Stimulated activated CD4-positive, alpha-beta T cell treated with anti-CD3 and anti-CD28 coated beads, TNF-alpha, amount 100 ng/mL, for 4 hours (primary cell): ENCODE measurements around the gene POU2AF3.
"Not testable (repeated sequence)": the region's sequence is repeated elsewhere in the genome, so short reads cannot be mapped to it uniquely, and the experiment has no call there.

ENCODE experiments used
- DNase-seq, 3 experiments: peaks; one replicate each; pipeline ENCODE4 v3.0.0-alpha.2; 2020; ENCODE audit warnings: low read depth in 3 of 3

POU2AF3 gene, protein sequence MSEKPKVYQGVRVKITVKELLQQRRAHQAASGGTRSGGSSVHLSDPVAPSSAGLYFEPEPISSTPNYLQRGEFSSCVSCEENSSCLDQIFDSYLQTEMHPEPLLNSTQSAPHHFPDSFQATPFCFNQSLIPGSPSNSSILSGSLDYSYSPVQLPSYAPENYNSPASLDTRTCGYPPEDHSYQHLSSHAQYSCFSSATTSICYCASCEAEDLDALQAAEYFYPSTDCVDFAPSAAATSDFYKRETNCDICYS

DNA sequence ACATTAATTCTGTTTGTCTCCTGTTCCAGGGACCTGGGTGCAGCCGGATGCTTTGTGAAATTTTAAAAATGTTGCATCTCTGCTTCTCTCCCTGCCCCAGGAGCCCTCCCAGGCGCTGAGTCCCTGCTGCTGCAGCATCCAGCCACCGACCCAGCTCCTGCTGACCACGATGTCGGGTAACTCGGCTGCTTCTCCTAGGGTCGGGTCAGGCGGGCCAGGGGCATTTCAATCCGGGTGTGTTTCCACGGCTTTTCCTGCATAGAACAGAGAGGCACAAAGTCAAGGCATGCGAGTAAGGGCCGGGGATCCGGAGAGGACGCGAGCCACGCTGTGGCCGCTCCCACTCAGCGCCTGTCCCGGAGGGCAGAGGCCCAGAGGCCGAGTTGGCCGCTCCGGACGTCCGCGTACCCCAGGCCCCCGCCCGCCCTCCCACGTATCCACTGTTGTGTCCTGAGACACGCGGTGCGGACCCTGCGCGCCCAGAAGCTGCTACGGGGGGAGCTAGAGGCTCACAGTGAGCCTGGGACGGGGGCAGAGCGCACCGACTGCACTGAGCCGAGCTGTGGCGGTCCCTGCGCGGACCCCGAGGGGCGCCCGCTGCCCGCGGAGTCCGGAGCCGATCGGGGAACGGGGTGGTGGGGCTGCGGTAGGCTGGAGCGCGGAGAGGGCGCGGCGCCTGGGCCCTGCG is at the start of gene POU2AF3:
POU2AF3 (plus strand) TSS at position 134 of the 688 bp plus-strand sequence; CDS start at position 170, 36 bp downstream.
- DNase-seq, result no peak

DNA sequence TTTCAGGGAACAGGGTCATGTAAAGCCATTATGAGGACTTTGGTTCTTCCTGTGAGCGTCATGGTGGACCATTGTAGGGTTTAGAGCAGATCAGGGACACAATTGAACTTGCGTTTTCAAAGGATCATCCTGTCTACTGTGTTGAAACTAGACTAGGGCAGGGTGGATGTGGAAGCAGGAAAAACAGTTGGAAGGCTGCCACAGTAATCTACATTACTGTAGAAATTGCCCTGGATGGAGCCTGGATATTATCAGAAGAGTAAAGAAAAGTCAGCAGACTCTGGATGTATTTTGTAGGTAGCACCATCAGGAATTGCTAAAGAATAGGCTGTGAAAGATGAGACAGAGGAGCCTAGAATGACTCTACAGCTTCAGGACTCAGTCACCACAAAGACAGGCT is 47.4 kb upstream of the POU2AF3 start:
- no peak for DNase-seq

DNA sequence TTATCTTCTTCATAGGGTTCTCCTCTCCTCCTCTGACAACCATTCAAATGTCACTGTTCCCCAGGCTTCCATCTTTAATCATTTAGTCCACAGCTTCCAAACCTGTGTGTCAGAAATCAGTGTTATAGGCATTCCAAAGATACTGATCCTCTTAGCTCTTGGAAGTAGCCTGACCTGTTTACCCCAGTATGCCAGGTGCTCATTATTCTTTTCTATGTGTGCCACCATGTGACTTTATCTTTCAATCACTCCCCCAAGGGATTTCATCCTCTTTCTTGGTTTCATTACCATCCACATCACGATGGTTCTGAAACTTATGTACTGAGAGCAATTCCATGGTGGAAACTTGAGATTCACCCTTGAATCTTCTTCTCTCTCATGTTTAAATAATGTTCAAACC is 45.2 kb upstream of the POU2AF3 start:
- no peak for DNase-seq

DNA sequence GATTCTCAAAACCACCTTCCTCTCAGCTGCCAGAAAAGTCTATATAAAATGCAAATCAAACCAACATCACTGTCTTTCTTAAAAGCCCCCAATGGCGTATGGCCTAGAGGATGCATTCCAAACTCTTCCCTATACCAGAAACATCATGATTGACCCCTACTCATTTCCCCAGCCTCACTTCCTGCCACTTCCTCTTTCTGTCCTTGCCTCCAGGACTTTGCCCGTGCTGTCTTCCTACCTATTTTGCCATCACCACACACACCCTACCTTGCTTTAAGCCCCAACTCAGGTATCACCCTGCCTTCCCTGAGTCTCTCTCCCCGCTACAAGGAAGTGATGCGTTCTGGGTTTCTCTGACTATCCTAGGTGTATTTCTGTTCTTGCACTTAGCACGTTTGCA is 44.7 kb upstream of the POU2AF3 start:
- DNase-seq, result no peak

DNA sequence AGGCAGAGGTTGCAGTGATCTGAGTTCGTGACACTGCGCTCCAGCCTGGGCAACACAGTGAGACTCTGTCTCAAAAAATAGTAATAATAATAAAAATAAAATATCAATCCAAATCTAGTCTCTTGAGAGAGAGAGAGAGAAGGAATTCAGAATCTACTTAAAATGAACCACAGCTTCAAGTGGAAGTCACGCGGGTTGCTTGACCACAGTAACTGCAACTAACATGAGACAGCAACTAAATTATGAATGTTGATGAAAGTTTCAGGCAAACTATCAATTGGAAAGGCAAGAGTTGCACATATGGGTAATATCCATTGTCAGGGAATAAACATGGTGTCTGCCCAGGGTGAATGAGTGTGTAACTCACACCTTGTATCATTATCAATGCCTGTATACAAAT is 40.3 kb upstream of the POU2AF3 start:
- no peak for DNase-seq

DNA sequence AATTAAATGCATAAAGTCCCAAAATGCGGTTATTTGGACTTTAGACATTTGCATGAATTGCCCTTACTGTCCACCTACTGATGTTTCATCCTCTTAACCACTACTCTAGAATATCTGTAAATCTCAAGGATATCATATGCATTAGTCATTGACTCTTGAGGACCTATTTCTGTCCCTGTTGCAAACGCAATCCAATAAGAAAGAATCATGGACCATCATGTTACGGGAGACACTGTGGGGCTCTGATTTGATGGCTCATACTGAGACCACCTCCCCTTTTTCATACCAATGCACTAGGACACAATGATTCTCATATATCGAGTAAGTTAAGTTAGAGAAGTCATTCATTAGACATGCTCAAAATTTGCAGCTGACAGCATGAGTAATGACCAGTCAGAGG is 38.5 kb upstream of the POU2AF3 start:
- no peak for DNase-seq

DNA sequence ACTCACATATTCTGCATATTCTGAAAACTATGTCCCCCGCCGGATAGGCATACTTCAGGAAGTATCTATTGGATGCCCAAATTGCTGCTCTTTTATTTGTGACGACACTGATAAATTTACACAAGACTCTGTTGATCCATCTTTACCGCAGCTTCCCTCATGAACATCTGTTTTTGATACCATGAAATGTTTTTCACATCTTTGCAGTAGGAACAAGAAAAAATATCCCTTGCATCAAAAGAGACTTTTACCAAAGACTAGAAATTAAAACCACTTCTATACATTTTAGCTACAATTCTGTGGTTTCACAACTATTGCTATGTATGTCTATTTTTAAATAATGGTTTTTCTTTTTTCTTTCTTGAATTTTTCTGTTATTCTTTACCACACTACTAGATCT is 37.5 kb upstream of the POU2AF3 start:
- DNase-seq, result no peak

DNA sequence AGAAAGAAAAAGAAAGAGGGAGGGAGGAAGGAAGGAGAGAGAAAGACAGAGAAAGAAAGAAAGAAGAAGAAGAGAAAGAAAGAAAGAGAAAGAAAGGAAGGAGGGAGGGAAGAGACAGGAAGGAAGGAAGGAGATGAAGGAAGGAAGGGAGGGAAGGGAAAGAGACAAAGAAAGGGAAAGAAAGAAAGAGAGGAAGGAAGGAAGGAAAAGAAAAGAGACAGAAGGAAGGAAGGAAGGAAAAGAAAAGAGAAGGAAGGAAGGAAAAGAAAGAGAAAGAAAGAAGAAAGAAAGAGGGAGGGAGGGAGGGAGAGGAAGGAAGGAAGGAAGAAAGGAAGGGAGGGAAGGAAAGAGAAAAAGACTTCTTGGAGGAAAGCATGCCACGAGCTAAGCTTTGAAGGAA is 33.7 kb upstream of the POU2AF3 start:
- no peak for DNase-seq

DNA sequence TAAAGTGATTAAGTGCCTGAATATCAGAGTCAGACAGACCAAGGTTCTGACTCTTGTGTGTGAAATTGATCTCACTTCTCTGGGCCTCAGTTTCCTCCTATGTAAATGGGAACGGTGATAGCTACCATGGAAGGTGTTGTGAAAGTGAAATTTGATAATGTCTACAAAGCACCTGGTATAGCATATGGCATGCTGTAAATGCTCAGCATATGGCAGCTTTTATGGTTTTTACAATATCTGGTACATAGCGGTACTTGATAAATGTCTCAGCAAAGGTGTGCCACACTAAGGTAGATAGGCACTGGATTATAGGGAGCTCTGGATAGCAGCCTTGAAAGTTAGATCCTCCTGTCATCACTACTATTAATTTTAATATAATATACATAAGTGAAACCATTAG is 32.9 kb upstream of the POU2AF3 start:
- no peak for DNase-seq

DNA sequence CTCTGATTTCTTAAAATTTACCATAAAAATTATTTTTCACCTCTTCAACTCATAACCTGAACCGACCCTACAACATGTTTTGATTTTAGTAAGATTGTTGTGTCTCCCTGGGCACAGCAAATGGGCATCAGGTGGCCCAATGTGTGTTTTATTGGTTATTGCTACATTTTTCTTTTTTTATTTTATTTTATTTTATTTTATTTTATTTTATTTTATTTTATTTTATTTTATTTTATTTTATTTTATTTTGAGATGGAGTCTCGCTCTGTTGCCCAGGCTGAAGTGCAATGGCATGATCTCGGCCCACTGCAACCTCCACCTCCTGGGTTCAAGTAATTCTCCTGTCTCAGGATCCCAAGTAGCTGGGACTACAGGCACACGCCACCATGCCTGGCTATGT is 30.0 kb upstream of the POU2AF3 start:
- not testable (repeated sequence) for DNase-seq

DNA sequence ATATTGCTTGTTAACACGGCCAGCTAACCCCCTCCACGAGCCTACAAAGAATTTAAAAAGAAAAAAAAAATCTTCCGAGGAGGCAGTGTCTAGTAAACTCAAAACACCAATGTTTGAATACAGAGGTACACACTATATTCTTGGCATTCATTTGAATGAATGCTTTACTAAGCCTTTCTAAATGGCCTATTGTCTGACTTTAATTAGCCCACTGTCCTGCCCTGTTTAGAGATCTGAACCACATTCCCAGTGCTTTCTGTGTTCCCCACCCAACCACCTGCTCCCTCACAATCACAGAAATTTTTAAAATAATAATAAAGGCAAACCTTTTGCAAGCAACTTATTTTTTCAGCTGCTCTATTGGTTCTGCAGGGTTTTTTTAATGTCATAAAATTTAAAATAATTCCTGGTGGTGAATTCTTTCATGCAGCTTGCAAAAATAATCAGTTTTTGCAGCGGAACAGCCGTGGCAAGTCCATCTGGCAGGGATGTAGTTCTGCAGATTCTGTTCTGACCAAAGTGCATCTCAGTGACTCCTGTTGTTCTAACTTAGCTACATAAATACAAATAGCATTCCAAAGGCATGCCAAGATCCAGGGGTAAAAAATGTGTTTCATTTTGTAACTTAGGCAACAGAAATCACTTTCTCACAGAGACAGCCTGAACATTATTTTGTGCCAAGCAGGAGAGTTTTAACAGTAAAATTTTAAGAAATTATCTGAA is 29.0 kb upstream of the POU2AF3 start:
- DNase-seq, result no peak

DNA sequence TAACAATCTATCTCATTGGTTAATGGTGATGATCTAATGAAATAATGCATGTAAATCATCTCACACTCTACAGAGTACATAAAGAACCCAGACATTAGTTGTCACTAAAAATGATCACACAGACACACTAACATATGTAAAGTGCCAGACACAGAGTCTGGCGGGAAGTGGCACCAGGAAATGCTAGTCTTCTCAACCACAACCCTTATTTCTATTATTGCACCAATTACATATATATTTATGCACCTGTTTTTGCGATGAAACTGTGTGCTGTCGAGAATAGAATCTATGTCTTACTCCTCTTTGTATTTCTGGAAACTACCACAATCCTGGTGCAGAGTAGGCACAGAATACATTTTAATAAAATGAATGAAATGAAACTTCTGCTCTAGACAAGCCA is 25.9 kb upstream of the POU2AF3 start:
- DNase-seq, result no peak

DNA sequence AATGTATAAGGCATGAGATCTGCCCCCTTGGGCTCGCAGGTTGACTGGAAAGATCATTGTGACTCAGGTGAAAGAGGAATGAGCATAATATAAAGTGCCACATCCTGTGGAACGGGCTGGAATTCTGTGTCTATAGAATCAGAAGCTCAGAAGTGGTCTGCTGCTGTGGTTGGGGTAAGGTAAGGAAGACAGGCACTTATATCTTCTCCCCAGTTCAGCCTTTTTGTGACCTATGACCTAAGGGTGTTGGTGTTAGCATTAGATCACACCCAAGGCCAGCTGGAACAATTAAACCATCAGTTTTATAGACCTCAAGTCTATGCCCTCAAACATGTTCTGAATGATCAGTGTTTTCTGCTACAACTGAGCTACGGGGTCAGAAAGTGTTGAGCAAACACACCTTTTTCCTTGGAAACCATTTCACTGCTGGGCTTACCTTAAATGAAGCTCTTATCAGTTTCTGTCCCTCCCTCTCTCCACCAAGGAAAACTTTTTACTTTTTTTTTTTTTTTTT is 15.7 kb upstream of the POU2AF3 start:
- no peak for DNase-seq

DNA sequence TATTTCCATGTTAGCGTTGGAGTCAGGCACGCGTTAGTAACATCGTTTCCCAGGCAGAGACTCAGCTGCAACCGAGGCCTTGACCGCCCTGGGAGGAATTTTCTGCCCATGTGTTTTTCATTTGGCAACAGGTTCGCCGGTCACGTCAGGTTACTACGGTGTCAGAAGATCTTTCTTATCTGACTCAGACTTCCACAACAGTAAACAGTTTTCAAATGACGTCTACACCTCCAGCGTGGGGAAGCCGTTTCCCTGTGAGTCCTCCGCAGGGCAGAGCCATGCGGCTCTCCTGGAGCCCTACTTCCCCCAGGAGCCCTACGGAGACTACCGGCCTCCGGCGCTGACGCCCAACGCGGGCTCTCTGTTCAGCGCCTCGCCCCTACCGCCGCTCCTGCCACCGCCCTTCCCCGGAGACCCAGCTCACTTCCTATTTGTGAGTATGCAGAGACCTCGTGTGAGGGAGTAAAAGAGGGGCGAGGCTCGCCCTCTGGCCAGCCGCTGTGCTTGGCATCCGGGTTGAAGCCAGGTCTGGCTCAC is 14.3 kb upstream of the POU2AF3 start:
- no peak for DNase-seq

DNA sequence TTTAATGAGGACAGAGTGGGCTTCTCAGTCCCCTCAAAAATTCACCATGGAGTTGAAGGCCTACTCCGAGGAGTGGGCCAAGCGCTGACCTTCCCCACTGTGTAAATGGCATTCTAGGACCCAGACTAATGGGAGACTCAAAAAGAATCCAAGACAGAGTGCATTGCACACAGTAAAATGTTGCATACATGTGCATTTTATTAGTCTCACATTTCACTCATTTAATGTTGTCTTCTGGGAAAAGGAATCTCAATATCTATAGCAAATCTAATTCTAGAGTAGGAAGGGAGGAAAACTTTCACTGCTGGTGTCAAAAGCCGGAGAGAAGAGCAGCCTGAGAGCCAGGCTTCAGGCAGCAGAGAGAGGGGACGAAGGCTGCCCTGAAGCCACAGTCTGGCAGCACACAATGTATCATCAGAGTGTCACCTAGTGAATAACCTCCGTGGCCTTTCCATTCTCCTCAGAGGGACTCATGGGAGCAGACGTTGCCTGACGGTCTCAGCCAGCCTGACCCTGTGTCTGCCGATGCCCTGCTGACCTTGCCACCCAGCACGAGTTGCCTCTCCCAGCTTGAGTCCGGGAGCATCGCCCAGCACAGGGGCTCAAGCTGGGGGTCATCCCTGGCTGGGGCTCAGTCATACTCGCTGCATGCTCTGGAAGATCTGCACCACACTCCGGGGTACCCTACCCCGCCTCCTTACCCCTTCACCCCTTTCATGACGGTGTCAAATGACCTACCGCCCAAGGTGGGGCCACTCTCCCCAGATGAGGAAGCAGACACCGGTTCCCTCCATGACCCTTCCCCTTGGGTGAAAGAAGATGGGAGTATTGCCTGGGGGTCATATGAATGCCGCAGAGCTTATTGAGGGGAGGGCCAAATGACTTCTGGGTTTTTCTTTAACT is 12.9 kb upstream of the POU2AF3 start:
- no peak for DNase-seq

DNA sequence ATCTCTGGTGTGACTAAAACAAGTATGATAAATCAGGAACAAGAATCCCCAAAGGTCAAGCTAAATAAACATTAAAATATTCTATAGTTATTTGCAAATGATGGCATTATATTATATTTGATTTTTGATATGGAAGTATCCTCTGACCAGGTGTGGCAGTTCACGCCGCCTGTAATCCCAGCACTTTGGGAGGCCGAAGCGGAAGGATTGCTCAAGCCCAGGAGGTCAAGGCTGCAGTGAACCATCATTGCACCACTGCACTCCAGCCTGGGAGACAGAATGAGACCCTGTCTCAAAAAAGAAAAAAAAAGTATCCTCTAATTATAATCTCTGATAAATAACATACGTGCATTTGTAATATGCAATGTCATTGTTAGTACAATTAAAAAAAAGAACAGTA is 6.6 kb upstream of the POU2AF3 start:
- DNase-seq, result no peak

DNA sequence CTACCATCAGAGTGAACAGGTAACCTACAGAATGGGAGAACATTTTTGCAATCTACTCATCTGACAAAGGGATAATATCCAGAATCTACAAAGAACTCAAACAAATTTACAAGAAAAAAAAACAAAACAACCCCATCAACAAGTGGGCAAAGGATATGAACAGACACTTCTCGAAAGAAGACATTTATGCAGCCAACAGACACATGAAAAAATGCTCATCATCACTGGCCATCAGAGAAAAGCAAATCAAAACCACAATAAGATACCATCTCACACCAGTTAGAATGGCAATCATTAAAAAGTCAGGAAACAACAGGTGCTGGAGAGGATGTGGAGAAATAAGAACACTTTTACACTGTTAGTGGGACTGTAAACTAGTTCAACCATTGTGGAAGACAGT is 5.9 kb upstream of the POU2AF3 start:
- not testable (repeated sequence) for DNase-seq

DNA sequence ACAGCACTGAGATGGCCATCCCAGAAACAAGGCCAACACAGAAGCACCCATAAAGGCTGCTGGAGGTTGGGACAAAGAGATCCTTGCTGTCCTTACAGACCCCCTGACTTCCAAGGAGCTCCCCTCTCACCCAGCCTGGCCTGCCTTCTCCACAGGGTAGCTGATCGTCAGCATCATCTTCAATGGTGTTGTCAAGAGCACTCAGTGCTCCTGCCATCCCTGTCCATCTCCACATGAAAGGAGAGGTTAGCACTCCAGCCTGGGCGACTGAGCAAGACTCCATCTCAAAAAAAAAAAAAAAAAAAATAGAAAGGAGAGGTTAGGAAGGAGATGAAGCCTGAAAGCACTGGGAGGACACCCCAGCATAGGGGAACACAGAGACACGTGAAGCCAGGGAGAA is 2.1 kb upstream of the POU2AF3 start:
- no peak for DNase-seq

DNA sequence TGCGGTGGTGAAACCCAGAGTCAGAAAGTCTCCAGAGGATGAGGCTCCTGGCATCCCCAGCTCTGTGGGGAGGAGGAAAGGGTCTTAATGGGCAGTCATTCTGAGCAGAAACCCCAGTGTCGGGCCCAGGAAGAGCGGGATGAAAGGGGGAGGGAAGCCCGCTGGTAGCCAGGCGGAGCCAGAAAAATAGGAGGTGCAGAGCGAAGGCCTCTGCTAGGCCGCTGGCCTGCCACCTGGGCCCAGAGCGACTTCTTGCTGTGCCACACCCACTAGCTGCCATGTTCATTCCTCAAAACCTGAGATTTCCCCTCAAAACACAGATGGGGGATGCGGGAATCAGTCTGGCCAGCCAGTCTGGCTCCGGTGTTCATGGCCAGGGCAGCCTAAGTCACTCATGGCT is 650 bp upstream of the POU2AF3 start:
- no peak for DNase-seq

DNA sequence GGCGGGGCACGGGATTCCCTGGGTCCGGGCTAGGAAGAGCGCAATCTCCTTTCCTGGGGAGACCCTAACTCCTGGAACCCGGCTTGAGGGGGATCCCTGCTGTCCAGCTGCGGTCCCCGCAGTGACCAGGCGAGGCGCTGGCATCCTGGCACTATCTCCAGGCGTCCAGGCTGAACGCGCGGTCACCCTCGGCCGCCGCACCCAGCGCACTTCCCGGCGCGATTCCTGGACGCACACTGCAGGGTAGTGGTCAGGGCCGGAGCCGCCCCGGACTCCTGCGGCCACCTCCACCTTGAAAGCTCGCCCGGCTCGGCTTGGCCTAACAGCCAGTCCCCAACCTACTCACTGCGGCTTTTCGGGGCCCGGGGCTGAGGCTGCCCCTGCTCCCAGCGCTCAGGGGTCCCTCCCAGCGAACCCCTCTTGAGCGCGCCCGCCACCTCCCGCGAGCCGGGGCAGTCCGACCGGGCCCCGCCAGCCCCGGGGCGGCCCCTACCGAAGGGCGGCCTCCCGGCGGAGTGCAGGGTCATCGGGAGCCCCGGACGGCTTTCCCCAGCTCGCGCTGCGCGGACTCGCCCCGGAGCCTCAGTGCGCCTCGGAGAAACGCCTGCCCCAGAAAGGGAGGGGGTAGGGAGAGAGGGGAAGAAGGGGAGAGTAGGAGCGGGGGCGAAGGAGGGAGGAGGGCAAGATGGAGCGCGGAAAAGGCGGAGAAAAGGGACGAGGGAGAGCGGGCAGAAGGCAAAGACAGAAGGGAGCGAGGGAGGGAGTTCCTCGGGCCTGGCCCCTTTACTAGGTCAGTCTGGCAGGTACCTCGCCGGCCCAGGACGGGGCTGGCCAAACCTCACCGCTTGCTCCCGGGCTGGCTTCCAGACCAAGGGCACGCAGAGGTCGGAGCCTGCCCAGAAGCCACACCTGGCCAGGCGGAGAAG is 1.0 kb downstream of the POU2AF3 start:
- no peak for DNase-seq
